NT2/D1 (cell line): ENCODE data around the gene AKT2.

Source experiments
- SUZ12 ChIP-seq: IDR thresholded peaks from 2 replicates; pipeline ENCODE4 v1.6.1; 2011; ENCODE audit not compliant: insufficient read length, insufficient read depth; ENCODE audit errors: extremely low read depth
- YY1 ChIP-seq: IDR thresholded peaks from 2 replicates; pipeline ENCODE4 v1.6.1; 2011; ENCODE audit not compliant: insufficient read length, insufficient read depth
- ZNF274 ChIP-seq: IDR thresholded peaks from 2 replicates; pipeline ENCODE4 v1.6.1; 2011; ENCODE audit warnings: mild to moderate bottlenecking, low read depth, low read length

GRCh38 chr19:40198272-40198990, 86.7 kb downstream of the AKT2 start:
- TF ChIP-seq ZNF274 (no peak), YY1 (no peak), SUZ12 (no peak)
